GM23248 (cell line): ENCODE data around the gene ITIH5. TPM values are rescaled to one million over a fixed set of nuclear protein-coding genes. Genes with fewer than 3 reads are reported as not detected.

Source experiments
- DNase-seq: peaks from one replicate; pipeline ENCODE4 v3.0.0-alpha.2; 2015
- H2AFZ ChIP-seq: fragments of 200-600 bp; sonication (generic); 2 replicates; pipeline ENCODE4 v1.6.1; 2016; ENCODE audit warnings: antibody characterized with exemption
- H3F3A ChIP-seq: fragments of 200-600 bp; sonication (generic); 2 replicates; pipeline ENCODE4 v1.6.1; 2016; ENCODE audit warnings: mild to moderate bottlenecking, antibody characterized with exemption, mixed run types; ENCODE audit not compliant: insufficient read depth
- H3K27ac ChIP-seq: fragments of 200-600 bp; sonication (generic); 2 replicates; pipeline ENCODE4 v1.5.1; 2016; ENCODE audit warnings: mild to moderate bottlenecking
- H3K27me3 ChIP-seq: fragments of 200-600 bp; sonication (generic); replicated peaks from 2 replicates; pipeline ENCODE4 v1.6.1; 2016; ENCODE audit warnings: mild to moderate bottlenecking; ENCODE audit not compliant: insufficient read depth
- H3K36me3 ChIP-seq: fragments of 200-600 bp; sonication (generic); 2 replicates; pipeline ENCODE4 v1.6.1; 2016; ENCODE audit warnings: low read depth, mild to moderate bottlenecking
- H3K4me1 ChIP-seq: fragments of 200-600 bp; sonication (generic); 2 replicates; pipeline ENCODE4 v1.6.1; 2016; ENCODE audit warnings: mild to moderate bottlenecking; ENCODE audit not compliant: insufficient read depth
- H3K4me2 ChIP-seq: fragments of 200-600 bp; sonication (generic); one replicate; pipeline ENCODE4 v1.6.1; 2016; ENCODE audit warnings: mild to moderate bottlenecking; ENCODE audit not compliant: unreplicated experiment
- H3K4me3 ChIP-seq: fragments of 200-600 bp; sonication (generic); 2 replicates; pipeline ENCODE4 v1.5.1; 2016; ENCODE audit warnings: mild to moderate bottlenecking
- H3K79me2 ChIP-seq: fragments of 200-600 bp; sonication (generic); 2 replicates; pipeline ENCODE4 v1.6.1; 2016; ENCODE audit warnings: mild to moderate bottlenecking; ENCODE audit not compliant: insufficient read depth
- H3K9ac ChIP-seq: fragments of 200-600 bp; sonication (generic); 2 replicates; pipeline ENCODE4 v1.6.1; 2016; ENCODE audit warnings: mild to moderate bottlenecking
- H3K9me2 ChIP-seq: fragments of 200-600 bp; sonication (generic); 2 replicates; pipeline ENCODE4 v1.6.1; 2016; ENCODE audit warnings: mixed run types, mild to moderate bottlenecking, moderate library complexity; ENCODE audit not compliant: insufficient read depth
- H3K9me3 ChIP-seq: fragments of 200-600 bp; sonication (generic); one replicate; pipeline ENCODE4 v1.6.1; 2017; ENCODE audit warnings: low read depth
- H4K20me1 ChIP-seq: fragments of 200-600 bp; sonication (generic); 2 replicates; pipeline ENCODE4 v1.6.0; 2016; ENCODE audit not compliant: insufficient read depth
- EZH2 ChIP-seq: fragments of 200-600 bp; sonication (generic); IDR thresholded peaks from 2 replicates; pipeline ENCODE4 v1.6.1; 2018; ENCODE audit warnings: antibody characterized with exemption, mild to moderate bottlenecking; ENCODE audit not compliant: insufficient read depth, poor library complexity, severe bottlenecking
- EZH2phosphoT487 ChIP-seq: fragments of 200-600 bp; sonication (generic); IDR thresholded peaks from 2 replicates; pipeline ENCODE4 v1.6.1; 2018; ENCODE audit warnings: antibody characterized with exemption, moderate library complexity, mild to moderate bottlenecking, low read depth; ENCODE audit not compliant: insufficient read depth
- WGBS, 2 experiments: methylation state at CpG; one replicate each; pipeline ENCODE4 v1.1.6; 2015 to 2017; ENCODE audit warnings: low lambda C conversion rate in 2 of 2, low coverage in 1 of 2; ENCODE audit errors: missing lambda C conversion rate in 2 of 2; 5-methylcytosine and 5-hydroxymethylcytosine counted together
- in situ Hi-C: fragments of 300-500 bp; cut with MboI; formaldehyde crosslinking; loops from 2 replicates; pipeline ENCODE4 v1.15.0; 2020
- polyA plus RNA-seq: library from polyadenylated mRNA; unstranded; fragments of >200 nt; fragmentation: Nextera tagmentation; extraction: Ambion mirVana; gene quantifications from 2 replicates; pipeline ENCODE4 v1.2.1, GENCODE V29; 2016
- total RNA-seq: library from RNA; depleted of rRNA; stranded (reverse); fragments of >200 nt; shearing (Covaris generic); gene quantifications from 2 replicates; pipeline ENCODE4 v1.2.3, GENCODE V29; 2014

Gene ITIH5
- total and polyA plus RNA-seq, 2 experiments from 2014 or later = not detected

DNA sequence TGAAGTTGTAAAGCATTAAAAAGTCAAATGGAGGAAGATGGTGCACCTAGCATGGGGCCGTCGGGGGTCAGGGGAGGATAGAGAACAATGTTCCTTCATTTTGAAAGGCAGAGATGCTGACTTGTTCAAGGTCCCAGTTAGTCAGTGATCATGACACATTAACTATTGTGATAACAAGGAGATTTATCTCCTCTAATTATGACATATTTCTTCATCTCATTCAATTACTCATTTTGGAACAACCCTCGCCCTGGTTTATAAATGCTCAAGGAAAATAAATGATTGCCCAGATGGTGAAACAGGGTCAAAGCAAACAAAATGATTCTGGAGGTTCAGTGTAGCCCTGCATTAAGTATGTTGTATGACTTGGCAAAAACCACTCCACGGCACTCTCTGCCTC, 106.2 kb downstream of the ITIH5 start:
- no peak overlapping the region for H3K27ac ChIP-seq
- H4K20me1 ChIP-seq = no peaks in the 10 kb centered on the region

DNA sequence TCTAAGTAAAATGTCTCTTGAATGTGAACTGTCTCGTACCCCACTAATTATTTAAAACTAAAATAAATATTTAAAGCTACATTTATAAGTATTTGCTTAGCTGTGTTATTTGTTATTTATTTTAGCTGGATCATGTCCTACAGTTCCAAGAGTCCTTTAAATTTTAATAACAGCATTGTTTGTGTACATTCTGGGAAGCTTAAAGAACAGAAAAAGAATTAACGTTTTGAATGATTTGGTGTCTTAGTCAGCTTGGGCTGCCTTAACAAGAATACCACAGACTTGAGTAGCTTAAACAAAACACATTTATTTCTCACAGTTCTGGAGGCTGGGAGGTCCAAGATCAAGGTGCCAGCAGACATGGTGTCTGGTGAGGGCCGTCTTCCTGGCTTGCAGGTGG, 107.4 kb downstream of the ITIH5 start:
- H3K79me2 ChIP-seq = no peaks in the 10 kb centered on the region
- no peaks in the 10 kb centered on the region for H3K36me3 ChIP-seq
- H3K27me3 ChIP-seq = peaks cover 21% of the 10 kb centered on the region
- TF ChIP-seq EZH2phosphoT487 (no peak), EZH2 (no peak)
- DNase-seq = peak; percentile 20
- H4K20me1 ChIP-seq = no peaks in the 10 kb centered on the region
- no peak overlapping the region for H3K4me2 ChIP-seq
- no peaks in the 10 kb centered on the region for H3K9me3 ChIP-seq
- H3K4me1 ChIP-seq = no peaks in the 10 kb centered on the region; the same call in 1 of the 2 replicates
- no peak overlapping the region for H3K27ac ChIP-seq
- no peak overlapping the region for H3K9ac ChIP-seq
- no peaks in the 10 kb centered on the region for H3F3A ChIP-seq
- in situ Hi-C loops = no loop called here
- H3K4me3 ChIP-seq = no peak overlapping the region
- no peaks in the 10 kb centered on the region for H3K9me2 ChIP-seq
- no peak overlapping the region for H2AFZ ChIP-seq
- WGBS, 2 experiments = 33 to 37% methylated on average over 3 of the region's 3 CpGs

More for the DNA sequence above, 106.2 kb downstream of the ITIH5 start:
- Histone ChIP-seq H3K4me2 (no peak overlapping the region), H3K36me3 (no peaks in the 10 kb centered on the region), H3F3A (no peaks in the 10 kb centered on the region), H3K27me3 (peaks cover 21% of the 10 kb centered on the region), H3K9me3 (no peaks in the 10 kb centered on the region), H3K4me3 (no peak overlapping the region), H3K9ac (no peak overlapping the region), H3K9me2 (no peaks in the 10 kb centered on the region), H3K4me1 (no peaks in the 10 kb centered on the region; the same call in 1 of the 2 replicates), H3K79me2 (no peaks in the 10 kb centered on the region), H2AFZ (no peak overlapping the region)
- in situ Hi-C loops = no loop called here
- WGBS, 2 experiments = 5 to 6% methylated on average over 4 of the region's 4 CpGs
- DNase-seq = peak; percentile 38
- TF ChIP-seq EZH2phosphoT487 (no peak), EZH2 (no peak)

DNA sequence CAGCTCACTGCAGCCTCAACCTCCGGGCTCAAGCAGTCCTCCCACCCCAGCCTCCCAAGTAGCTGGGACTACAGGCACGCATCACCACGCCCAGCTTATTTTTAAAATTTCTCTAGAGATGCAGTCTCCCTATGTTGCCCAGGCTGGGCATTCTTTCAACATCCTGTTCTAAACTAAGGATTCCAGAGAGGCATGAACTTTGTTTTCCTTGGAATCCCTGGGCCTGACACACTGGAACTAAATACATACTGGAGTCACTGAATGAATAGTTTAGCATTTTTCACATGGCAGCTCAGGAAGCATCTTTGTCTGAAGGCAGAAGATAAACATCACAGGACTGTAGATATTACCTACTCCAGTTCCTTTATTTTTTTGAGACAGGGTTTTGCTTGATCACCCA, 108.7 kb downstream of the ITIH5 start:
- DNase-seq = no peak
- H3K27ac ChIP-seq = no peak overlapping the region
- H3K9me2 ChIP-seq = no peaks in the 10 kb centered on the region
- H3K27me3 ChIP-seq = peaks cover 21% of the 10 kb centered on the region
- no peak overlapping the region for H2AFZ ChIP-seq
- H3K4me1 ChIP-seq = no peaks in the 10 kb centered on the region; the same call in 1 of the 2 replicates
- no peak overlapping the region for H3K4me2 ChIP-seq
- no peaks in the 10 kb centered on the region for H3F3A ChIP-seq
- H3K4me3 ChIP-seq = no peak overlapping the region
- H4K20me1 ChIP-seq = no peaks in the 10 kb centered on the region
- TF ChIP-seq EZH2 (no peak), EZH2phosphoT487 (no peak)
- WGBS, 2 experiments = 20 to 30% methylated on average over 3 of the region's 3 CpGs
- in situ Hi-C loops = no loop called here
- H3K79me2 ChIP-seq = no peaks in the 10 kb centered on the region
- no peaks in the 10 kb centered on the region for H3K9me3 ChIP-seq
- H3K36me3 ChIP-seq = no peaks in the 10 kb centered on the region
- H3K9ac ChIP-seq = no peak overlapping the region

DNA sequence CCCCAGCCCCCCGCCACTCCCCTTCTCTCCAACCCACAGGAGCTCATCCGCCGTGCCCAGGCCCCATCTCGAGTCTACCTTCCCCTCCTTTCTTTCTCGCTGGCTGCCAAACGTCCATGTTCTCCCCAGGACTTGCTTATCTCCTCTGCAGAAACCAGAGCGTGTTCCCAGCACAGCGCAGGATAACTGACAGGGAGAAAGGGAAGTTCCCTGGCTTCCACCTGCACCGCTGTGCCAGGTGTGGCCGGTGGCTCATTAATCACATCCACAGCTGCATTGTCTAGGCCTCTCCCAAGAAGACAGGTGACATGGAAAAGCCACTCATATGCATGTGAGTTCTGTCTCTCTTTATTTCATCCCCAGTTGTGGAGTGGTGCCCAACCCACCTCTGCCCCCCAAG, 113.2 kb downstream of the ITIH5 start:
- Histone ChIP-seq H3K9me3 (no peaks in the 10 kb centered on the region), H3K4me2 (no peak overlapping the region), H3K27ac (no peak overlapping the region), H3K4me3 (no peak overlapping the region), H3K79me2 (no peaks in the 10 kb centered on the region), H3K9ac (no peak overlapping the region), H3F3A (no peaks in the 10 kb centered on the region), H4K20me1 (no peaks in the 10 kb centered on the region), H3K4me1 (no peaks in the 10 kb centered on the region), H3K9me2 (no peaks in the 10 kb centered on the region), H3K27me3 (no peaks in the 10 kb centered on the region; the same call in 1 of the 2 replicates), H3K36me3 (no peaks in the 10 kb centered on the region), H2AFZ (no peak overlapping the region)
- TF ChIP-seq EZH2phosphoT487 = no peak
- no peak for TF ChIP-seq EZH2
- no peak for DNase-seq
- in situ Hi-C loops = no loop called here
- WGBS, 2 experiments = 77 to 92% methylated on average over 6 to 10 of the region's 10 CpGs
